ENCODE results near the gene ZDHHC1.

- TF ChIP-seq CTCF (IDR thresholded peaks at IDR 0.05) (no peak), POLR2A (IDR thresholded peaks at IDR 0.05; ENCODE audit: low read depth) (no peak), EP300 (IDR thresholded peaks at IDR 0.05) (no peak), POLR2AphosphoS5 (IDR thresholded peaks at IDR 0.05) (no peak)
Observed at GRCh38 chr16:67445126-67445426, 28.8 kb upstream of the ZDHHC1 start.
